CD4-positive, alpha-beta T cell treated with Interleukin-17A for 1 hour (primary cell): ENCODE results near the gene CDK19.
A peak's percentile ranks its signal among the peaks of the same experiment; 100 is the strongest.

Experiments used
- DNase-seq: peaks from one replicate; pipeline ENCODE4 v3.0.0-alpha.2; 2020

The CDK19 gene

GRCh38 chr6:110693994-110694393 lies 121.3 kb downstream of the CDK19 start:
- DNase-seq, result no peak

- no peak for DNase-seq
Observed at GRCh38 chr6:110693296-110693695, 122.0 kb downstream of the CDK19 start.

- DNase-seq, result no peak
Observed at GRCh38 chr6:110690916-110691315, 124.4 kb downstream of the CDK19 start.

- no peak for DNase-seq
Observed at GRCh38 chr6:110690106-110690654, 125.1 kb downstream of the CDK19 start.

- peak; percentile 30 for DNase-seq
Observed at GRCh38 chr6:110689275-110689935, 125.9 kb downstream of the CDK19 start.

GRCh38 chr6:110688661-110689268 lies 126.5 kb downstream of the CDK19 start:
- DNase-seq, result no peak

- DNase-seq, result peak; percentile 20
Observed at GRCh38 chr6:110687326-110687725, 127.9 kb downstream of the CDK19 start.

- no peak for DNase-seq
Observed at GRCh38 chr6:110683241-110683640, 132.0 kb downstream of the CDK19 start.

GRCh38 chr6:110682460-110682853 lies 132.8 kb downstream of the CDK19 start:
- peak; percentile 87 for DNase-seq

GRCh38 chr6:110681543-110682459 lies 133.5 kb downstream of the CDK19 start:
- no peak for DNase-seq

GRCh38 chr6:110676396-110676795 lies 138.9 kb downstream of the CDK19 start:
- no peak for DNase-seq

GRCh38 chr6:110674096-110674495 lies 141.2 kb downstream of the CDK19 start:
- DNase-seq, result no peak

GRCh38 chr6:110672122-110672521 lies 143.1 kb downstream of the CDK19 start:
- no peak for DNase-seq

- no peak for DNase-seq
Observed at GRCh38 chr6:110671447-110671846, 143.8 kb downstream of the CDK19 start.

GRCh38 chr6:110665600-110665999 lies 149.7 kb downstream of the CDK19 start:
- no peak for DNase-seq

- no peak for DNase-seq
Observed at GRCh38 chr6:110664933-110665332, 150.3 kb downstream of the CDK19 start.

GRCh38 chr6:110662490-110663211 lies 152.6 kb downstream of the CDK19 start:
- no peak for DNase-seq

GRCh38 chr6:110661414-110661813 lies 153.9 kb downstream of the CDK19 start:
- no peak for DNase-seq

GRCh38 chr6:110660066-110660655 lies 155.1 kb downstream of the CDK19 start:
- no peak for DNase-seq

GRCh38 chr6:110658631-110659211 lies 156.5 kb downstream of the CDK19 start:
- no peak for DNase-seq

- no peak for DNase-seq
Observed at GRCh38 chr6:110656492-110656891, 158.8 kb downstream of the CDK19 start.

GRCh38 chr6:110655821-110656220 lies 159.4 kb downstream of the CDK19 start:
- DNase-seq, result no peak
